Urinary bladder (tissue), 4 donors: ENCODE results near the gene BLM. TPM values are rescaled to one million over a fixed set of nuclear protein-coding genes. Genes with fewer than 3 reads are reported as not detected.

Source experiments
- DNase-seq: peaks from one replicate; pipeline ENCODE4 v3.0.0-alpha.2; 2015; ENCODE audit errors: extremely low spot score
- H3K27ac ChIP-seq: one replicate; pipeline ENCODE4 v1.5.1; 2013; ENCODE audit warnings: low read depth, mild to moderate bottlenecking, moderate library complexity
- H3K36me3 ChIP-seq: one replicate; pipeline ENCODE4 v1.6.1; 2013; ENCODE audit warnings: mild to moderate bottlenecking, moderate library complexity; ENCODE audit not compliant: insufficient read depth
- H3K4me1 ChIP-seq: one replicate; pipeline ENCODE4 v1.6.1; 2013; ENCODE audit warnings: mild to moderate bottlenecking, moderate library complexity; ENCODE audit not compliant: insufficient read depth
- H3K4me3 ChIP-seq: one replicate; pipeline ENCODE4 v1.5.1; 2013; ENCODE audit warnings: low read depth, low read length
- WGBS: extraction: QIAGEN DNeasy Blood & Tissue Kit; methylation state at CpG from one replicate; pipeline ENCODE4 v1.1.7; 2013; 5-methylcytosine and 5-hydroxymethylcytosine counted together
- polyA plus RNA-seq: library from polyadenylated mRNA; stranded (reverse); fragments of 200-250 nt; gene quantifications from one replicate; pipeline ENCODE4 v1.2.3, GENCODE V29; 2013
- total RNA-seq: library from RNA; depleted of rRNA; stranded (reverse); fragments of >200 nt; gene quantifications from one replicate; pipeline ENCODE4 v1.2.3, GENCODE V29; 2014
- donor health status: healthy with polysubstance abuse.
- donor health status: healthy.

BLM gene
- total and polyA plus RNA-seq, 2 donors: 0.67 to 7.8 TPM

- Histone ChIP-seq H3K27ac (no peak overlapping the region), H3K4me3 (no peak overlapping the region), H3K36me3 (no peaks in the 10 kb centered on the region), H3K4me1 (no peaks in the 10 kb centered on the region)
- WGBS: 77% methylated on average over 4 of the region's 4 CpGs
- no peak for DNase-seq
Observed at GRCh38 chr15:90763366-90764099, 46.4 kb downstream of the BLM start.

- Histone ChIP-seq H3K4me1 (no peaks in the 10 kb centered on the region), H3K27ac (no peak overlapping the region), H3K4me3 (no peak overlapping the region), H3K36me3 (no peaks in the 10 kb centered on the region)
- no peak for DNase-seq
- WGBS: 85% methylated on average over 2 of the region's 2 CpGs
Observed at GRCh38 chr15:90765531-90765930, 48.4 kb downstream of the BLM start.

- WGBS: 99% methylated on average over 3 of the region's 3 CpGs
- no peak overlapping the region for H3K4me3 ChIP-seq
- no peaks in the 10 kb centered on the region for H3K4me1 ChIP-seq
- H3K36me3 ChIP-seq: no peaks in the 10 kb centered on the region
- no peak for DNase-seq
- no peak overlapping the region for H3K27ac ChIP-seq
Observed at GRCh38 chr15:90765966-90766365, 48.8 kb downstream of the BLM start.

- H3K27ac ChIP-seq: no peak overlapping the region
Observed at GRCh38 chr15:90769375-90769774, 52.2 kb downstream of the BLM start.

GRCh38 chr15:90773485-90773884 is 56.3 kb downstream of the BLM start:
- 95% methylated on average over 1 of the region's 1 CpG for WGBS
- H3K4me1 ChIP-seq: no peaks in the 10 kb centered on the region
- H3K4me3 ChIP-seq: no peak overlapping the region
- H3K27ac ChIP-seq: no peak overlapping the region
- no peaks in the 10 kb centered on the region for H3K36me3 ChIP-seq
- DNase-seq: no peak

More at GRCh38 chr15:90769375-90769774, 52.2 kb downstream of the BLM start:
- Histone ChIP-seq H3K4me1 (no peaks in the 10 kb centered on the region), H3K36me3 (no peaks in the 10 kb centered on the region), H3K4me3 (no peak overlapping the region)
- 81% methylated on average over 10 of the region's 10 CpGs for WGBS
- no peak for DNase-seq

- H3K4me3 ChIP-seq: no peak overlapping the region
- WGBS: 91% methylated on average over 5 of the region's 5 CpGs
- H3K4me1 ChIP-seq: no peaks in the 10 kb centered on the region
- no peak for DNase-seq
- H3K27ac ChIP-seq: no peak overlapping the region
- H3K36me3 ChIP-seq: no peaks in the 10 kb centered on the region
Observed at GRCh38 chr15:90774731-90775514, 57.8 kb downstream of the BLM start.

- H3K27ac ChIP-seq: no peak overlapping the region
- H3K4me1 ChIP-seq: no peaks in the 10 kb centered on the region
- DNase-seq: no peak
- no peak overlapping the region for H3K4me3 ChIP-seq
- no peaks in the 10 kb centered on the region for H3K36me3 ChIP-seq
- 94% methylated on average over 3 of the region's 3 CpGs for WGBS
Observed at GRCh38 chr15:90780916-90781315, 63.8 kb downstream of the BLM start.

GRCh38 chr15:90782442-90782841 is 65.3 kb downstream of the BLM start:
- 73% methylated on average over 2 of the region's 2 CpGs for WGBS
- Histone ChIP-seq H3K4me3 (no peak overlapping the region), H3K4me1 (no peaks in the 10 kb centered on the region), H3K36me3 (no peaks in the 10 kb centered on the region), H3K27ac (no peak overlapping the region)
- no peak for DNase-seq

GRCh38 chr15:90787881-90788280 is 70.7 kb downstream of the BLM start:
- no peak for DNase-seq
- Histone ChIP-seq H3K36me3 (no peaks in the 10 kb centered on the region), H3K4me3 (no peak overlapping the region), H3K27ac (no peak overlapping the region), H3K4me1 (no peaks in the 10 kb centered on the region)
- WGBS: 97% methylated on average over 3 of the region's 3 CpGs

- Histone ChIP-seq H3K36me3 (no peaks in the 10 kb centered on the region), H3K27ac (no peak overlapping the region), H3K4me3 (no peak overlapping the region), H3K4me1 (no peaks in the 10 kb centered on the region)
- DNase-seq: no peak
- 92% methylated on average over 5 of the region's 5 CpGs for WGBS
Observed at GRCh38 chr15:90789462-90789861, 72.3 kb downstream of the BLM start.

GRCh38 chr15:90790057-90790456 is 72.9 kb downstream of the BLM start:
- H3K27ac ChIP-seq: no peak overlapping the region
- H3K36me3 ChIP-seq: no peaks in the 10 kb centered on the region
- H3K4me3 ChIP-seq: no peak overlapping the region
- no peak for DNase-seq
- no peaks in the 10 kb centered on the region for H3K4me1 ChIP-seq
- WGBS: 69% methylated on average over 3 of the region's 3 CpGs

GRCh38 chr15:90790561-90790960 is 73.4 kb downstream of the BLM start:
- no peak for DNase-seq
- 96% methylated on average over 4 of the region's 4 CpGs for WGBS
- no peak overlapping the region for H3K4me3 ChIP-seq
- no peaks in the 10 kb centered on the region for H3K36me3 ChIP-seq
- H3K27ac ChIP-seq: no peak overlapping the region
- H3K4me1 ChIP-seq: no peaks in the 10 kb centered on the region

- no peak overlapping the region for H3K27ac ChIP-seq
- H3K4me1 ChIP-seq: no peaks in the 10 kb centered on the region
- H3K36me3 ChIP-seq: no peaks in the 10 kb centered on the region
- H3K4me3 ChIP-seq: no peak overlapping the region
- WGBS: 99% methylated on average over 2 of the region's 2 CpGs
- DNase-seq: no peak
Observed at GRCh38 chr15:90794538-90794937, 77.4 kb downstream of the BLM start.

GRCh38 chr15:90799639-90800170 is 82.6 kb downstream of the BLM start:
- DNase-seq: no peak
- no peaks in the 10 kb centered on the region for H3K36me3 ChIP-seq
- H3K4me3 ChIP-seq: no peak overlapping the region
- H3K4me1 ChIP-seq: no peaks in the 10 kb centered on the region
- WGBS: 88% methylated on average over 1 of the region's 1 CpG
- no peak overlapping the region for H3K27ac ChIP-seq
